HG03025 (cell line): ENCODE results near the gene FBXO17.
"Not testable (repeated sequence)": the region's sequence is repeated elsewhere in the genome, so short reads cannot be mapped to it uniquely, and the experiment has no call there.

ENCODE experiments used
- ATAC-seq: cut with Tn5 transposase; IDR thresholded peaks from one replicate; pipeline ENCODE4 v1.9.1; 2021; ENCODE audit warnings: mild to moderate bottlenecking, moderate library complexity; ENCODE audit not compliant: unreplicated experiment, low FRiP score

The FBXO17 gene

GRCh38 chr19:38945562-38946228, 29.8 kb downstream of the FBXO17 start:
- no peak for ATAC-seq

GRCh38 chr19:38944981-38945506, 30.5 kb downstream of the FBXO17 start:
- no peak for ATAC-seq

GRCh38 chr19:38942471-38943181, 32.9 kb downstream of the FBXO17 start:
- ATAC-seq, result no peak

GRCh38 chr19:38941979-38942378, 33.6 kb downstream of the FBXO17 start:
- no peak for ATAC-seq

GRCh38 chr19:38941466-38941865, 34.1 kb downstream of the FBXO17 start:
- ATAC-seq, result not testable (repeated sequence)

GRCh38 chr19:38939957-38940356, 35.6 kb downstream of the FBXO17 start:
- ATAC-seq, result no peak

GRCh38 chr19:38933544-38933943, 42.0 kb downstream of the FBXO17 start:
- no peak for ATAC-seq

GRCh38 chr19:38932425-38933179, 42.9 kb downstream of the FBXO17 start:
- ATAC-seq, result no peak

GRCh38 chr19:38931521-38931793, 44.1 kb downstream of the FBXO17 start:
- ATAC-seq, result no peak

- ATAC-seq, result peak; percentile 90
These were observed 44.6 kb downstream of the FBXO17 start, which contains the start of gene MRPS12 for GRCh38 chr19:38930776-38931520. MRPS12 (plus strand) TSS chr19:38930944; CDS start chr19:38931295, 351 bp downstream.

- peak; percentile 67 for ATAC-seq
These were observed 45.4 kb downstream of the FBXO17 start, which contains the start of gene SARS2 for GRCh38 chr19:38929929-38930775. SARS2 (minus strand) TSS chr19:38930763; CDS start chr19:38930736, 27 bp downstream.

- ATAC-seq, result no peak
These were observed 47.0 kb downstream of the FBXO17 start for GRCh38 chr19:38928391-38929001.

- no peak for ATAC-seq
These were observed 51.2 kb downstream of the FBXO17 start for GRCh38 chr19:38924388-38924787.

GRCh38 chr19:38922482-38922881, 53.1 kb downstream of the FBXO17 start:
- no peak for ATAC-seq

GRCh38 chr19:38921420-38922274, 53.9 kb downstream of the FBXO17 start:
- no peak for ATAC-seq

GRCh38 chr19:38920602-38921419, 54.7 kb downstream of the FBXO17 start:
- ATAC-seq, result no peak

- no peak for ATAC-seq
These were observed 55.5 kb downstream of the FBXO17 start for GRCh38 chr19:38919837-38920601.
